GM13977 (cell line): ENCODE results near the gene TSPAN15.

ENCODE experiments used
- DNase-seq: peaks from one replicate; pipeline ENCODE4 v3.0.0; 2012; ENCODE audit warnings: low spot score
- in situ Hi-C: fragments of 300-500 bp; cut with MboI; formaldehyde crosslinking; loops from one replicate; pipeline ENCODE4 v1.12.0; 2022; ENCODE audit warnings: low sequenced_read_pairs, low pct_unique_long_range_greater_than_20kb, mixed read lengths, inconsistent platforms; ENCODE audit not compliant: unreplicated experiment
- TF ChIP-seq, protein P1 (sequence below): IDR thresholded peaks from 2 replicates; pipeline ENCODE4 v1.5.1; 2012; ENCODE audit warnings: mild to moderate bottlenecking, control low read depth; ENCODE audit not compliant: insufficient read depth; ENCODE audit errors: extremely low read depth, missing control alignments

TSPAN15 gene

DNA sequence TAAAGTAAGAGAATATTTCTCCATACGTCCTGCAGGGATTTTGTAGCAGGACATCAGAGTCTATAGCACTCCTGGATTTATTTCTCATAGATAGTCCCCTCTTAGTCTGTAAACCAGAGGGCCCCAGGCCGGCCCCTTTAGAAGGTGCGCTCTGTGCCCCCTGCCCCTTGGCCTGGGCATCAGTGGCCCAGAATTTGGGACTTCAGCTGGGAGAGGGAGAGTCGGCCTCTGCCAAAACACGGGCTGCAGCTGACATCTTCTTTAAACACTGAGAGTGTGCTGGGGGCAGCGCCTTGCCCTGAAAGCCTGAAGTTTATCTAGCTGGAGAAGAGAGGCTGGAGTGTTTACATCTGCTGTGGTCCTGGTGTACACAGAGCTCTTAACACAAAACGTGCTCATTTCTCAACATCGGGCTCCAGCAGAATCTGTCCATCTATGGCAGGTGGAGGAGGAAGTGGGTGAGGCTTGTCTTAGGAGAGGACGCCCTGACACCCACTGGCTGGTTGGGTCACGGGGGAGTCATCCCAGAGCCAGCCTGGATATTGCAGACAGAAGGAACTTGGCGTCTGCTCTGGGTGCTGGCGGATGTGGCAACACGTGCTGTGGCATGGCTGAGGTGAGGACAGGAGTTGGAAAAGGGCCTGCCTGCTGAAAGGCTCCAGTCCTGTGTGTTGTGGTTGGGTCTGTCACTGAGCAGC is 29.5 kb upstream of the TSPAN15 start:
- DNase-seq: no peak
- in situ Hi-C loops: no loop called here
- TF ChIP-seq, protein P1, sequence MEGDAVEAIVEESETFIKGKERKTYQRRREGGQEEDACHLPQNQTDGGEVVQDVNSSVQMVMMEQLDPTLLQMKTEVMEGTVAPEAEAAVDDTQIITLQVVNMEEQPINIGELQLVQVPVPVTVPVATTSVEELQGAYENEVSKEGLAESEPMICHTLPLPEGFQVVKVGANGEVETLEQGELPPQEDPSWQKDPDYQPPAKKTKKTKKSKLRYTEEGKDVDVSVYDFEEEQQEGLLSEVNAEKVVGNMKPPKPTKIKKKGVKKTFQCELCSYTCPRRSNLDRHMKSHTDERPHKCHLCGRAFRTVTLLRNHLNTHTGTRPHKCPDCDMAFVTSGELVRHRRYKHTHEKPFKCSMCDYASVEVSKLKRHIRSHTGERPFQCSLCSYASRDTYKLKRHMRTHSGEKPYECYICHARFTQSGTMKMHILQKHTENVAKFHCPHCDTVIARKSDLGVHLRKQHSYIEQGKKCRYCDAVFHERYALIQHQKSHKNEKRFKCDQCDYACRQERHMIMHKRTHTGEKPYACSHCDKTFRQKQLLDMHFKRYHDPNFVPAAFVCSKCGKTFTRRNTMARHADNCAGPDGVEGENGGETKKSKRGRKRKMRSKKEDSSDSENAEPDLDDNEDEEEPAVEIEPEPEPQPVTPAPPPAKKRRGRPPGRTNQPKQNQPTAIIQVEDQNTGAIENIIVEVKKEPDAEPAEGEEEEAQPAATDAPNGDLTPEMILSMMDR: no peak

GRCh38 chr10:69422676-69423075 is 28.6 kb upstream of the TSPAN15 start:
- no peak for DNase-seq
- TF ChIP-seq, protein P1: no peak
- in situ Hi-C loops: no loop called here

- DNase-seq: no peak
- in situ Hi-C loops: no loop called here
- TF ChIP-seq, protein P1: no peak
Observed at GRCh38 chr10:69425041-69425440, 26.2 kb upstream of the TSPAN15 start.

DNA sequence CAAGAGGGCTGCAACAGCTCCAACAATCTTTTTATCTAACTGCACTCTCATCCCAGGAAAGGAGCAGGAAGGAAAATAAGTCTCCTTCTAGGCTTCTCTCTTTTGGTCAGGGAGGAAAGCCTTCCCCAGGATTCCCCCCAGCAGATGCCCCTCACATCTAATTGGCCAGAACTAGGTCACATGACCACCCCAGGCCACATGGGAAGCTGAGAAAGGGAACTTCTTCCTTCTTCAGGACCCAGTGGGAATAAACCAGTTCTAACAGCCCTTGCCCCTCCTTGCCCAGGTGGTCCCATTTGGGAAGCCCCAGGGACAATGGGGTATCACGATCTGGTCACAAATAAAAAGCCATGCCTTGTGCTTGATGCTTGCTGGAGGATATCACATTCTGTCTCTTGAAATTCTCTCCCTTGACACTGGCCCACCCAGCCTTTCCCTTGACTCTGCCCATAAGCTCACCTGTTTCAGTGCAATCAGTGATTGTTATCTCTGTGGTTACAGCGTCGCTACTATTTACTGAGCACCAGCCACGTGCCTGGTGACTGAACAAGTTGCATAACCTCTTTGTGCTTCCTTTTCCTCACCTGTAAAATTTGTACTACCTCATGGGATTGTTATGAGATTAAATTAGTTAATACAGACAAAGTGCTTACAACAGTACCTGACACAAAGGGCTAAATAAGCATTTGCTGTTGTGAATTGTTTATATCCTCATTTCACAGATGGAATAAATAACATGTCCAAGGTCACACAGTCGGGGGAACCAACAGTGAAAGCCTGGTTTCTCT is 25.6 kb upstream of the TSPAN15 start:
- DNase-seq: no peak
- in situ Hi-C loops: no loop called here
- TF ChIP-seq, protein P1: no peak

DNA sequence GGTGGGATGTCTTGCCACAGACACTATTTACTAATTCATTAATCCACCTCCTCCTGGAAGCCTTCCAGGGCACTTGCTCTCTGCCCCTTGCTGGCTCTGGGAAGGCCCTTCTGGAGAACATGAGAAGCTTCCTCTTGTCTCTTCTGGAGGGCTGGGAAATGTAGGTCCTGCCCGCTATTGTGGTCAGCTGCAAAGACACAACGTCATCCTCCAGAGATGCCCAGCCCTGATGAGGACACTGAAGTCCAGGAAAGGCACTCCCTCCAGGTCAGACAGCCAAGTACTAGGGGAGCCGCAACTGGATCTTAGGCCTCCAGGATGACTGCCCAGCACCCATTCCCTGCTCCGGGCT is 24.9 kb upstream of the TSPAN15 start:
- in situ Hi-C loops: no loop called here
- DNase-seq: no peak
- TF ChIP-seq, protein P1: no peak

DNA sequence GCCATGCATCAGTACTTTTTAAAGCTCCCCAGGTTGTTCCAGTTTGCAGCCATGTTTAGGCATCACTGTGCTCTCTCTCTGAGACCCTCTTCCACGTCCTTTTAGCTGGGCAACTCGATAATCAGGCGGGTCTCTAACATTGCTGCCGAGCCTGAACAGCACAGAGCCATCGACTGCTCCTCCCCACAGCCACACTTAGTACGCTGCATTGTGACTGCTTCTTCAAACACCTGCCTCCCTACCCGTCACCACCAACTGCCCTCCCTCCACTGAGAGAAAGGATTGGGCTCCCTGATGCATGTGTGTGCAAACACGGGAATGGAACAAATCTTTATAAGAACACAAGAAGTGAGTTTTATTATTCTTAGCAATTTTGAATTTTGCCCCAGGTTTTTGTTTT is 23.1 kb upstream of the TSPAN15 start:
- no peak for DNase-seq
- TF ChIP-seq, protein P1: no peak
- in situ Hi-C loops: no loop called here
